C4-2B (cell line): Measurements from ENCODE around the gene GRB2.

Experiments used
- ZFX ChIP-seq: fragments of 450-650 bp; IDR thresholded peaks from 2 replicates; pipeline ENCODE4 v1.6.1; 2017
- TF ChIP-seq, protein P1 (sequence below): fragments of 450-650 bp; conservative IDR thresholded peaks from 2 replicates; pipeline ENCODE4 v1.5.1; 2017; ENCODE audit warnings: mild to moderate bottlenecking

- TF ChIP-seq, protein P1, sequence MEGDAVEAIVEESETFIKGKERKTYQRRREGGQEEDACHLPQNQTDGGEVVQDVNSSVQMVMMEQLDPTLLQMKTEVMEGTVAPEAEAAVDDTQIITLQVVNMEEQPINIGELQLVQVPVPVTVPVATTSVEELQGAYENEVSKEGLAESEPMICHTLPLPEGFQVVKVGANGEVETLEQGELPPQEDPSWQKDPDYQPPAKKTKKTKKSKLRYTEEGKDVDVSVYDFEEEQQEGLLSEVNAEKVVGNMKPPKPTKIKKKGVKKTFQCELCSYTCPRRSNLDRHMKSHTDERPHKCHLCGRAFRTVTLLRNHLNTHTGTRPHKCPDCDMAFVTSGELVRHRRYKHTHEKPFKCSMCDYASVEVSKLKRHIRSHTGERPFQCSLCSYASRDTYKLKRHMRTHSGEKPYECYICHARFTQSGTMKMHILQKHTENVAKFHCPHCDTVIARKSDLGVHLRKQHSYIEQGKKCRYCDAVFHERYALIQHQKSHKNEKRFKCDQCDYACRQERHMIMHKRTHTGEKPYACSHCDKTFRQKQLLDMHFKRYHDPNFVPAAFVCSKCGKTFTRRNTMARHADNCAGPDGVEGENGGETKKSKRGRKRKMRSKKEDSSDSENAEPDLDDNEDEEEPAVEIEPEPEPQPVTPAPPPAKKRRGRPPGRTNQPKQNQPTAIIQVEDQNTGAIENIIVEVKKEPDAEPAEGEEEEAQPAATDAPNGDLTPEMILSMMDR = no peak
- no peak for TF ChIP-seq ZFX
These were observed 8.3 kb downstream of the GRB2 start for GRCh38 chr17:75397217-75397616.
